HG03558 (cell line): ENCODE measurements around the gene LNX1.

Experiments used
- ATAC-seq: cut with Tn5 transposase; IDR thresholded peaks from one replicate; pipeline ENCODE4 v1.9.1; 2021; ENCODE audit warnings: moderate number of reproducible peaks; ENCODE audit not compliant: unreplicated experiment; ENCODE audit errors: extremely low read depth

The LNX1 gene

GRCh38 chr4:53541577-53542206 is 49.6 kb downstream of the LNX1 start:
- no peak for ATAC-seq

GRCh38 chr4:53538756-53539155 is 52.5 kb downstream of the LNX1 start:
- ATAC-seq: no peak

- no peak for ATAC-seq
Observed at GRCh38 chr4:53537606-53538005, 53.7 kb downstream of the LNX1 start.

- no peak for ATAC-seq
Observed at GRCh38 chr4:53536328-53536727, 55.0 kb downstream of the LNX1 start.

- no peak for ATAC-seq
Observed at GRCh38 chr4:53535567-53535966, 55.7 kb downstream of the LNX1 start.

GRCh38 chr4:53534684-53535083 is 56.6 kb downstream of the LNX1 start:
- ATAC-seq: no peak

- ATAC-seq: no peak
Observed at GRCh38 chr4:53532521-53532920, 58.8 kb downstream of the LNX1 start.

GRCh38 chr4:53531585-53532224 is 59.6 kb downstream of the LNX1 start:
- no peak for ATAC-seq

- no peak for ATAC-seq
Observed at GRCh38 chr4:53529025-53529424, 62.3 kb downstream of the LNX1 start.

- ATAC-seq: no peak
Observed at GRCh38 chr4:53527930-53528329, 63.4 kb downstream of the LNX1 start.

- ATAC-seq: no peak
Observed at GRCh38 chr4:53527326-53527725, 64.0 kb downstream of the LNX1 start.

GRCh38 chr4:53522334-53522733 is 69.0 kb downstream of the LNX1 start:
- ATAC-seq: no peak

- ATAC-seq: no peak
Observed at GRCh38 chr4:53520116-53520515, 71.2 kb downstream of the LNX1 start.

- no peak for ATAC-seq
Observed at GRCh38 chr4:53518807-53519206, 72.5 kb downstream of the LNX1 start.

- no peak for ATAC-seq
Observed at GRCh38 chr4:53515076-53515475, 76.2 kb downstream of the LNX1 start.

GRCh38 chr4:53514509-53514908 is 76.8 kb downstream of the LNX1 start:
- ATAC-seq: no peak

GRCh38 chr4:53512608-53513007 is 78.7 kb downstream of the LNX1 start:
- ATAC-seq: no peak

- no peak for ATAC-seq
Observed at GRCh38 chr4:53511014-53511413, 80.3 kb downstream of the LNX1 start.

GRCh38 chr4:53510321-53510720 is 81.0 kb downstream of the LNX1 start:
- ATAC-seq: no peak

GRCh38 chr4:53508446-53508845 is 82.8 kb downstream of the LNX1 start:
- ATAC-seq: no peak

GRCh38 chr4:53507671-53508286 is 83.5 kb downstream of the LNX1 start:
- ATAC-seq: no peak

- no peak for ATAC-seq
Observed at GRCh38 chr4:53507058-53507457, 84.2 kb downstream of the LNX1 start.
